IPS-NIHi7 (cell line): Measurements from ENCODE around the gene AGAP1.
A peak's percentile ranks its signal among the peaks of the same experiment; 100 is the strongest.

Experiments used
- DNase-seq: peaks from one replicate; pipeline ENCODE4 v3.0.0; 2012; ENCODE audit warnings: mixed read lengths; ENCODE audit errors: extremely low spot score

AGAP1 gene

DNA sequence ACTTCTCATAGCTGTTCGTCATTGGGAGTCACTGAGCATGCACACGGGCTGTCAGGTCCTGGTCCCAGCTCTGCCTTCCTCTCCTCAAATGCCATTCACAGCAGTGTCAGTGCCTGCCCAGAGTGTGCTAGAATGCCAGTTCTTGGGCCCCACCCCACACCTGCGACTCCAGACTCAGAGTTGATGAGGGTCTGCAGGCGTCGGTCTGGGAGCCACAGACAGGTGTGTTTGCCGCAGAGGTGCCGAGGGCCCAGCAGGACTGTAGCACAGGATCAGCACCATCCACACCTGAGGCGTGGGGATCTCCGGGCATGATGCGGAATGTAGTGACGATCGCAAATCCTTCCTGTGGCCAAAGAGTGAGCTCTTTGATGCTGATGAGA is 56.5 kb downstream of the AGAP1 start:
- no peak for DNase-seq

DNA sequence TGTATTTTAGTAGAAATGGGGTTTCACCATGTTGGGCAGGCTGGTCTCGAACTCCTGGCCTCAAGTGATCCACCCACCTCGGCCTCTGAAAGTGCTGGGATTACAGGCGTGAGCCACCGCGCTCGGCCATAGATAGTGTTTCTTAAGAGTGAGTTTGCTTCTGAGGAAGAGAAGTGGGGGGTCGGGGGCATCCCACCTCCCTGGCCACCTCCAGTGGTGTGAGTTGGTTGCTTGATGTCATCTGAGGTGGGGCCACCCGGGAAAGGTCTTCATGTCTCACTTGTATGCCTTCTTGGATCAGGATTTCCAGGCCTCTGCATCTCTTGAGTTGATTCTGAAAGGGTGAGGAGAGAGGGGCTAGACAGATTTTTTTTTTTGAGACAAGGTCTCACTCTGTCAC is 57.1 kb downstream of the AGAP1 start:
- DNase-seq, result no peak

DNA sequence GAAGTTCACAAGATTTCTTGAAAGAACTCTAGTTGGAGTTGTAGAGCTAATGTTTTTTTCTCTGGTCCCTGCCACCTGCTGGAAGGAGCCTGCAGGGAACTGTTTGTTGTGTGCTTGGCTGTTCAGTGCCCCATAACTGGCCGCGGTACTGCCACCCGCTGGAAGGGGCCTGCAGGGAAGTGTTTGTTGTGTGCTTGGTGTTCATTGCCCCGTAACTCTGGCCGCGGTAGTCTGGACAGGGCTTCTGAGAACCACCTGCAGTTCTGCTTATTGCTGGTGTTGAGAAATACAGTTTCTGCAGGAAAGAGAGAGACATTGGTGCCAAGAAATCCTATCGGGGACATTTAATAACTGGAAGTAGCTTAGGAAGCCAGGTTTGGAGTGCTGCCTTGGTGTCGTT is 58.1 kb downstream of the AGAP1 start:
- DNase-seq, result peak; percentile 71

DNA sequence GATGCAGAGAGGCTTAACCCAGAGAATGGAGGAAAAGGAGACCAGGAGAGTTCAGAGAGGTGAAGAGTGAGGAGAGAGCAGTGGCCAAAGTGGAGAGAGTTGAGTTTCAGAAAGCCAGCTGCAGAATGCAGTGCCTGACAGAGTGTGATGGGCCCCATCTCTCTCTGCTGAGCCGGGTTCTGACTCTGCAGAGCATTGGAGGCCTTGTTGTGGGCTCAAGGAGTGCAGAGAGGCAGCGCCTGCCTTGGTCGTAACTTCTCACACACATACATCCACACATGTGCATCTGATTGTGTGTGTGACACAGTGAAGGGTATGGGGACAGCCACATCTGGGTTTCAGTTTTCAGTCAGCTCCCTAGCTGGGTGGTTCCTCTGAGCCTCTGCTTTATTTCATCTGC is 58.8 kb downstream of the AGAP1 start:
- no peak for DNase-seq

DNA sequence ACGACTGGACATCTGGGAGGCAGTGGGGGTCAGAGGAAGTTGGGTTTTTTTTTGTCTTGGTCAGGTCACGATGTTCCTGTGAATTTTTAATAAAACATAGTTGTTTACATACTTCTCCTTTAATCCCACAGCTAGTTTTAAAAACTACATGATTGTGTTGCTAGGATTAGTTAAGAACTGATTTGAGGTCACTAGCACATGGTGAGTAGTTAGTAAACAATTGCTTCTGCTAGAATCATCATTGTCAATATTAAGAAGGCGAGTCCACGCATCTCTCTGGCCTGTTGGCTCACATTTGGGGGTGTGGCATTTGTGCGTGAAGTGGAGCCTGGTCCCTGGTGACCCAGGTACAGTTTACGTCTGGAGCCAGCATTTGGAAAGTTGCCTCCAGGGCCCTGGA is 59.4 kb downstream of the AGAP1 start:
- DNase-seq, result no peak

DNA sequence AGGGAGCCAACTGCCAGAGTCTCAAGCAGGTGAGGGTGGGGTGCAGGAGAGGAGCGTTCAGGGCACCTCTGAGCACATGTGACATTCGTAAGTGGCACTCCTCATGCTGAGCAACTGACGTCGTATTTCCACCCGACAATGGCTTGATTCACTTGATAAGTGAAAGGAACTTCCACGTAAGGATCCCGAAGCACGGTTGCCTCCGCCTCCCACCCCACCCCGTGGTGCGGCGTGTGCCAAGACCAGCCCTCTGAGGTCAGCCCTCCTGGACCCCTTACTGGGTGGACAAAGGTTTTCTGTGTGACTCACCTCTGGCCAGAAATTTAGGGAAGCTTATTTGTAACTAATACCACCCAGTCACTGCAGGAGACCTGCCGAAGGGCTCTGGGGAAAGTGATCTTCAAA is 59.9 kb downstream of the AGAP1 start:
- DNase-seq, result peak; percentile 31

DNA sequence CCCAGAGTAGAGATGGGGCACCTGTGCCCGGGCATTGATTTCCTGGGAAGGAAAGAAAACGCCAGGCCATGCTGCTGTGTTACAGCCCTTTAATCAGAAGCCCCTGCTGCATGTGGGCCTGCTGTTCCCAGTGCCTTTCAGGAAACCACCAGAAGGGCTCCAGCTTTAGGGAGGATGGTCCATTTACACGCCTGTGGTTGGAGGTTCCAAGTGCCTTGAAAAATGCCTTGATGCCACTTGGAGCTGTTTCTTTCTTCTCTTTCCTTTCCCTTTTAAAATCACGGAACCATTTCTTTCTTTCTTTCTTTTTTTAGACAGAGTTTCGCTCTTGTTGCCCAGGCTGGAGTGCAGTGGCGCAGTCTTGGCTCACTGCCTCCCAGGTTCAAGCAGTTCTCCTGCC is 60.5 kb downstream of the AGAP1 start:
- DNase-seq, result no peak

DNA sequence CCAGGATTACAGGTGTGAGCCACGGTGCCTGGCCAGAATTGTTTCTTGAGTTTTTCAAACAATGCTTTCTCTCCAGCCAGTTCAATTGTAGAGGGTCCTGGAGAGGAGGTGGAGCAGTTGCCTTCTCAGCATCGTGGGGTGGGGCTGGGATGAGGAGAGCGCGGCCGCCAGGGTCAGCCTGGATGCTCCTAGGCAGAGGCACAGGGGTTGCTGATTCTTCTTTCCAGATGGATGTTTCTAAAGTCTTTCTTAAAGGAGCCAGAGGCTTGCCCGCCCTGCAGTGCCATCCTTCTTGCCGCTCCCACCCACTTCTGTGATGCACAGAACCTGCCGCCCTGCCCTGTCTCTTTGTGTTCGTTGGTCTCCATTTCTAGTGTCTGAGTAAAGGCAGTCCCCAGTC is 61.1 kb downstream of the AGAP1 start:
- DNase-seq, result no peak

DNA sequence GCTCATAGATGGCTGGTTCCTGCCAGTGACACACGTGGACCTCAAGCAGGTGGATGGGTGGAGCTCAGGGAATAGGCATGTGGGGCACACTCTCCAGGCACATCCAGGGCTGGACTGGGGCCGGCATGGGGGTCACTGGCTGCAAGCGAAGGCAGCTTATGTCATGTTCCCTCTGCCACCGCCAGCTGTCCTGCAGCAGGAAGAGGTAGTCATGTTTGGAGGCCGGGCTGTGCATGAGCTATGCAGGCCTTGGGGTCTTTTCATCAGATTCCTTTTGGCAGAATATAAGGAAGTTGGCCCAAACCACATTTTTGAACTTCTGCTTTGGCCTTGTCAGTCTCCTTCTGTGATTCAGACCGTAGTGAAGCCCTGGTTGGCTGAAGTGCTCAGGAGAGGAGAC is 61.5 kb downstream of the AGAP1 start:
- DNase-seq, result no peak

DNA sequence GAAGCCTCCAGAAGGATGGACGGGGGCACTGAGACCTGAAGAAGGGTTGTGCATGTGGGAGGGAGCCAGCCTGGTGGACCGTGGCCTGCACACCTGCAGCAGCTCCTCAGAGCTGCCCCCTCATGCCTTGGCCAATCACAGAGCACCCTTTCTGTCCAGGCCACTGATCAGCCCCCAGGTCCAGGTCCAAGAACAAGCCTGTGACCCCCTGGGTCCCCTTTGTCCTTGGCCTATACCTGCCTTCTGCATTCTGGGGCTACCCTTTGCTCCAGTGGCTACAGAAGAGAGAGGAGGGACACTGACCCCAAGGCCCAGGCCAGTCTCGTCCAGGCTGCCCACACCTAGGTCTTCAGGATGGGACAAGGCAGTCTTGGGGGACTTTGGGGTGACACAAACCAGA is 62.2 kb downstream of the AGAP1 start:
- no peak for DNase-seq

DNA sequence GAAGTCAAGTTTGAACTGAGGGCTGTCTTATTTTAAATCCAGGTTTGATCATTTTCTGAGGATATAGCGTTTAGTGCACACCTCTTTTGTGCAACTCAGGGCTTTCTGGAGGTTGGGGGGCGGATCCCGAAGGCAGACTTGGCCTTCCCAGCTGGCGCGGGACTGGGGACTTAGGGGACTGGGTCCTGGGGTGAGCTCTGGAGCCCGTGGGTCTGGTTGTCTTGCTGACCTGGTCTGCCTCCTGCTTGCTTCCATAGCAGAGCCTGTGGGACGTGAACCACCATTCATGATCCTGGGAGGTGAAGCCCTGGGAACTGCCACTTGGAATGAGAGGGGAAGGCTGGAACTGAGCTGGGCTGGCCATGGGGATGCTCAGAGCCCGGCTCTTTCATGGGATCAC is 63.1 kb downstream of the AGAP1 start:
- DNase-seq, result no peak

DNA sequence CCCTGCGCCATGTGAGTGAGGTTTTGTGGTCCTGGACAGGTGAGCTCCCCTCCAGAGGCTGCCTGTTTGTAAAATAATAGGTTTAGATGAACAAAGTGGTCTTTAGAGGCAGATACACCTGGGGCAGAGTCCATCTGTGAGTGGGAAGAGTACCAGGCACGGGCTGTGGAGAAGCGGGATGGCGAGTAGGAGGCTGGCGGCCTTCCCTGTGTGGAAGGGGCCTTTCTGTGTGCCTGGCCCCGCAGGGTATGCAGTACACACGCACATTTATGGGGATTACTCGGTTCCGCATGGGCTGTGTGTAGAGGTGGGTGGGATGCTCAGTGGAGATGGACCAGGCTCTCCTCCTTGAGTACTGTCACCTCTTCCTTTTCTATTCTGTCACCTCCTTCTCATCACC is 64.1 kb downstream of the AGAP1 start:
- no peak for DNase-seq

DNA sequence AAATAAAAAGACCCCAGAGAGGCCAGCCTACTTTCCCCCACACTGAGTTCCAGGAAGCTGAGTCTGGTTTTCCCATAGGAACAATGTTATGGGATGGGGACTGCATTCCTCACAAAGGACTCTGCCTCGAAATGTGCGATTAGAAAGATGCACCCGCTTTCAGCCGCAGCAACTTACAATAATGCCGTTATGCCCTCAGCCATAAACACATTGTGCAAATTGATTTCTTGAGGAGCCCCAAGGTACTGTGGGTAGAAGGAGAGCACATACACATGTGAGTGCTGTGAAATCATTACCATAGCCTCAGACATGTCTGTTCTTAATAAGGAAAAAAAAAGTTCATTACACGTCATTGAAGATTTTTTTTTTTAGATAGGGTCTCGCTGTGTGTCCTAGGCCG is 64.7 kb downstream of the AGAP1 start:
- DNase-seq, result no peak

DNA sequence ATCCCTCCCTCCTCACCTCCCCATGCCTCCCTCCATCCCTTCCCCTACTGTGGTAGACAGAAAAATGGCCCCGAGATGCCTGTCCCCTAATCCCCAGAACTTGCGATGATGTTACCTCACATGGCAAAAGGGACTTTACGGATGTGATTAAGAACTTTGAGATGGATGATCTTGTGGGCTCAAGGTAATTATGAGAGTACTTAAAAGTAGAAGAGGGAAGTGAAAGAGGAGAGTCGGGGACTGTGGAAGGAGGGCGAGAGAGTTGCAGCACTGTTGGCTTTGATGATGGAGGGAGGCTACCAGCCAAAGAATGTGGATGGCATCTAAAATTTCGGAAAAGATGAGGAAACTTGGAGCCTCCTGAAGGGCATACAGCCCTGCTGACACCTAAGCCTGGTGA is 66.5 kb downstream of the AGAP1 start:
- DNase-seq, result no peak

DNA sequence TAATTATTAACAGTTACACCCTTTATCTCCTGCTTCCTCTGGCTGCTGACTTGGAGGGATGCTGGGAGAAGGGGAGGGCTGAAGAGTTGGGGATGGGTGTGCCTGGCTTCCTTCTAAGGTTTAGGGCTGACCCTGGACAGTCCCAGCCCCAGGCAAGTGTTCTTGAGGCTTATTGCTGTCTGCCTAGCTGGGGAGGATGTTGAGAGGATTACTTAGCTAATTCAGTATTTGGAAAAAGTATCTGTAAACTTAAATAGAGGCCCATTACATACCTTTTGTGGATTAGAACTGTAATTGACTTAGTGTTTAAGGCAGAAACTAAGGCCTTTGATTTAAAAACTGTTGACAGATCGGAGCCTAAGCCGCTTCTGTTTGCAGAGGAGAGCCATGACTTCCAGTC is 67.6 kb downstream of the AGAP1 start:
- DNase-seq, result no peak

DNA sequence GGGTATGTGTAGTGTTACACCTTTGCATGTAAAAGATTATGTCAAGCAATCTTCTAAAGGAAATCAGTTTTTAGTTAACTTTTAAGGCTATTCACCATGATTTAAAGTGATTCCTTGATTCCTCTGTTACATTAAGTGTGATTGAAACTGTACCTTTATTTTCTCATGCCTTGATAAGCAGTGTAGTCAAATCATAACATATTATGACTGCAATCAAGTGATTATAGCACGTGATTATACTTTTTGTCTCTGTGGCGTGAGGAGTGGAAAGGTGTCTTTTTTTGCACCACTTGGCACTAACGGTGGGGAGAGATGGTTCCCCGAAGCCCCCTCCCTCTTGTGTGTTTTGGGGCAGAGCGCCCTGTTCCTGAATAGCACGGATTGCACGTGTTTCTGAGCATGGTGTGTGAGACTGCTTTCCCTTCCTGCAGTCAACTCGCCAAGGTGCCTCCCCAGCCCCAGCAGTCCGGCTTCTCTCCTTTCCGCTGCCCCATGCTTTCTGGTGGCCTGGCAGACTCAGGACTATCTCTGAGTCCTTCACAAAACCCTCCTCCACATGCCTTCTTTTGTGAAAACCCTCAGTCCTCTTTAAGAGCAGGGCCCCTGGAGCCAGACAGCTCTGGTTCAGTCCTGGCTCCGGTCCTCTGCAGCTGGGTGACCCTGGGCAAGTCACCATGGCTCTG is 68.4 kb downstream of the AGAP1 start:
- DNase-seq, result no peak

DNA sequence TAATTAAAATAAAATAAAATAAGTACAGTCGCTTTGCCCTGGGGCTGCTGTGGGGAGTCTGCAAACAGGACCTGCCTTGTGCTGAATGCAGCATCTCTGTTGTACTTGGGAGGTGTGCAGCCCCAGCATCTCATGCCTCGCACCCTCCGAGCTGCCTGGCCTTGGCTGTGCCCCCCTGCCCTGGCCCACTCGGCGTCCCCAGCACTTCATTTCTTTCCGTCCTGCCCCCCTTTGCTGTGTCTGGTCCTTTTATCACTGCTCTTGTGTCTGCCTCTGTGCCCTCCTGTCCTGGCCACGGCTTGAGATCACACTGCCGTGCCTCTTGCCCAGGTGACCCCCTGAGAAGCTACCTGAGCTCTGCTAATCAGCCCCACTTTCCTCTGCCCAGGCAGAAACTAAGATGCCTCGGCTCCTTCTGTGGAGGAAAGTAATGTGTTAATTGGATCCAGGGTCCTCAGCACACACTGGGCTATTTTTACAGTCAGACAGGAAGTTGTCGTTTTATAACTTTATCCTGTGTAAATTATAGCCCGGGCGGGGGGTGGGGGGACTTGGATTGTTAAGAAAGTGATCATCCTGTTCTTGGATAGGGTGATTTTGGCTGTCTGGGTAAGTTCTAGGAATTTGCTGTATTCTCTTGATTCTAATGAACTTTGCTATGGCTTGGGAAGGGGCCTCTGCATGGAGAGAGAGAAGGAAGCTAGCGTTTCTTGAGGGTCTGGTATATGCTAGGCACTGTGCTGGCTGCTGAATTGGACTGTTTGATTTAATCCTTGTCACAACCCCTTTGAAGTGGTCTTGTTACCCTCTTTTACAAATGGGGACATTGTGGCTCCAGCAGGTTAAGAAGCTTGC is 69.4 kb downstream of the AGAP1 start:
- no peak for DNase-seq

DNA sequence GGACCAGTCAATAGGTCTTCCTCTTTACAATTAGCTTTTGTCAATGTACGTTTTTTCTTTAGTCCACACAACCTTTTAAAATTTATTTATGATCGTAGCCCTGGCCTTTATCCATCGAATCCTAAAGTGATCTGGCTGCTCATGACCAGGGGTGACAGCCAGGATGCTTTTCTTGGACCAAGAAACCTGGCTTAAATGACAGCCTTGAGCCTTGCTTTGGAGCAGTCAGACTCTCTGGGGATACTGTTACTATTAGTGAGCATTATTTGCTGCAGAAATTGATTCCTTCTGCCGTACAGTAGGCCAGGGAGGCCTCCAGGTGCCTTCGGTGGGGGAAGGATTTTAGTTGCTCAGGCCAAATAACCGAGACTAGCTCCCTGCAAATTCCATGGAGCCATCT is 70.2 kb downstream of the AGAP1 start:
- no peak for DNase-seq

DNA sequence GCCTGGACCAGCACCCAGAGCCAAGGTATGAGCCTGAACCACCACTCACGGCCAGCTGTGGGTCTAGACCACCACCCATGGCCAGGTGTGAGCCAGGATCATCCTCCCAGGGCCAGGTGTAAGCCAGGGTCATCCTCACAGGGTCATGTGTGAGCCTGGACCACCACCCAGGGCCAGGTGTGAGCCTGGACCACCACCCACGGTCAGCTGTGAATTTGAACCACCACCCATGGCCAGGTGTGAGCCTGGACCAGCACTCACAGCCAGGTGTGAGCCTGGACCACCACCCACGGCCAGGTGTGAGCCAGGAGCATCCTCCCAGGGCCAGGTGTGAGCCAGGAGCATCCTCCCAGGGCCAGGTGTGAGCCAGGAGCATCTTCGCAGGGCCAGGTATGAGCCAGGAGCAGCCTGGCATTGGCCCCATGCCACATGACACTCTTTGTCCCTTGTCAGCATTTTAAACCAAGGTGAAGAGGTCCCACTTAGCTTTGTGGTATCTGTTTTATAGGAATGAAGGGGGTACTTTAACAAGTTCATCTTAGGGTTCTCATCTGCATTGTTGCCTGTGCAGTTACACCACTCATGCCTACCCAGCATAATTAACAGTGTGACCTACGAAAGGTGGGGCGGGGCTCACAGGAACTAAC is 71.2 kb downstream of the AGAP1 start:
- DNase-seq, result no peak

DNA sequence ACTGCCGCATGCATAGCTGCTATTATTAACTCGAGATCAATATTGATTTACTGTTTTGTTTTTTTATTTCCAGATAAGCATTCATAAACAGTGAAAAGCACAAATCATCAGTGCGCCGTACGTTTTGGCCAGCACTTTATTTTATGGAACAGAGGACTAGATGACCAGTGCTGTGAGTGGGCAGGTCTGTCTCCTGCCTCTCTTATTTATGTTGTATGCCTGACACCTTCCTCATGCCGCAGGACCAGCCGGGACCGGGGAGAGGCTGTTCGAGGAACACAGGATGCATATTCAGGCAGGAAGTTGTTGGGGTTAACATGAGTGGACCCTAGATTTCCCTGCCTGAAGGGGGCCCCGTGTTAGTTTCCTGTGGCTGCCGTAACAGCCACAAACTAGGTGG is 72.6 kb downstream of the AGAP1 start:
- DNase-seq, result no peak

DNA sequence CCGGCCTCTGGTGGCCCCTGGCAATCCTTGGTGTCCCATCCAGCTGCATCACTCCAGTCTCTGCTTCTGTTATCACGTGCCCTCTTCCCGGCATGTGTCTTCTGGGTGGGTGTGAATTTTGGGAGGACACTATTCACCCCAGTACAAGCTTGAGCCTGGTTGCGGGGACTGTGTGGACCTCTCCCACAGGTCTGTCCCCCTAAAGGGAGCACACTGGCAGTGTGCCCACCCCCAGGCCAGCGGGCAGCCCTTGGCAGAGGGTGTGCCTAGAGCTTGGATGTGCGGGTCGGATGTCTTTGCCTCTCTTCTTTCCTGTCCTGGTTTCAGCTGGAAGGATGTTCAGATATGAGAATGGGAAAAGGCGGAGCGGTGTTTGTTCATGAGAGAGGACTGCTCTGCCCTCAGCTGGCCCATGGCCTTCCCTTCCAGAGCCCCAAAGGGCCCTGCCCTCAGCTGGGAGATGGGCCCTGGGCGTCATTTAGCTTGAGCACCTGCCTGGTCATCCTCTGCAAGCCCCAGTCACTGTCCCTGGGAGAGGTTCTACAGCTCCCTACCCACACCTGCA is 73.2 kb downstream of the AGAP1 start:
- DNase-seq, result no peak

DNA sequence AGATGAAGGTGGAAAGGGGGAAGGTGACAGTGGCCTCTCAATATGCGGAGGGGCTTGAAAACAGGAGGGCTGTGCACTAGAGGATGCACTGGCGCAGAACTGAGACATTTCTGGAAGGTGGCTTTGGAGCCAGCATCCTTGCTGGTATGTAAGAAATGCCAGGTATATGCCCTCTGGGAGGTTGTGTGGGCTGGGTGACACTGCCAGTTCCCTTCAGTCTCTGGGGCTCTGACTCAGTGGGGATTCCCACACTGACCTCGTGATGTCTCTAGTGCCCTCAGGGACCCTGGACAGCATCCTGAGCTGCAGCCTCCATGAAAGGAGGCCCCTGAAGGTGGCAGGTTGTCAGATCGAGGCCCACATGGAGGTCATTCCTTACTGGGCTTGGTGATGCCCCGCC is 74.0 kb downstream of the AGAP1 start:
- DNase-seq, result no peak

DNA sequence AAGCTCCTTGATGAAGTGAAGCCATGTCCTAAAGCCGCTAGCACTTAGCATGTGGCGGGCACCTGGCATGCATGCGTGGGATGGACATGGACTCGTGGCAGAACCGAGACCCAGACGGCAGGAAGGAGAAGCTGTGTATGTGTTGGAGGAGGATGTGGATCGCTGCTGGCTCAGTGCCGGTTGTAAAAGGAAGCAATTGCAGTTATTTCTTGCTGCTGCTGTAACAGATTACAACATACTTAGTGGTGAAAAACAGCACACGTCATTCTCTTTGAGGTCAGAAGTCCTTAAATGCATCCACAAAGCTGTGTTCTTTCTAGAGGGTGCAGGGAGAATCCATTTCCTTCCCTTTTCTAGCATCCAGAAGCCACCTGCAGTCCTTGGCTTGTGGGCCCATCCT is 74.6 kb downstream of the AGAP1 start:
- no peak for DNase-seq
